HL-60 (cell line): Measurements from ENCODE around the gene ATG10.
"Not testable (repeated sequence)": the region's sequence is repeated elsewhere in the genome, so short reads cannot be mapped to it uniquely, and the experiment has no call there.

ENCODE experiments used
- DNase-seq, 2 experiments: peaks; one replicate each; pipeline ENCODE4 v3.0.0-alpha.2; 2010 to 2020; ENCODE audit warnings: low read depth in 1 of 2, low spot score in 1 of 2
- H3K27ac ChIP-seq: fragments of 250-450 bp; sonication (Bioruptor Pico); replicated peaks from 2 replicates; pipeline ENCODE4 v1.5.1; 2020; ENCODE audit warnings: mild to moderate bottlenecking, moderate library complexity
- H3K27me3 ChIP-seq: fragments of 250-450 bp; sonication (Bioruptor Pico); 2 replicates; pipeline ENCODE4 v1.5.1; 2021; ENCODE audit warnings: mild to moderate bottlenecking, moderate library complexity; ENCODE audit not compliant: insufficient read depth, poor library complexity, severe bottlenecking
- H3K4me3 ChIP-seq: replicated peaks from 2 replicates; pipeline ENCODE4 v1.5.1; 2011; ENCODE audit warnings: mild to moderate bottlenecking, control low read depth, low read length; ENCODE audit not compliant: insufficient read depth
- GABPA ChIP-seq: IDR thresholded peaks from 2 replicates; pipeline ENCODE4 v1.6.1; 2012; ENCODE audit warnings: low read depth
- POLR2AphosphoS5 ChIP-seq: IDR thresholded peaks from 2 replicates; pipeline ENCODE4 v1.6.1; 2012; ENCODE audit warnings: low read depth
- SPI1 ChIP-seq: IDR thresholded peaks from 2 replicates; pipeline ENCODE4 v1.6.1; 2012; ENCODE audit warnings: low read depth, mild to moderate bottlenecking, borderline replicate concordance
- TF ChIP-seq, protein P1 (sequence below): IDR thresholded peaks from one replicate; pipeline ENCODE4 v1.5.1; 2011; ENCODE audit warnings: low read length, control low read depth, inconsistent platforms; ENCODE audit not compliant: insufficient read depth
- TF ChIP-seq, protein P2 (sequence below): IDR thresholded peaks from 2 replicates; pipeline ENCODE4 v1.6.1; 2012; ENCODE audit warnings: low read depth; ENCODE audit not compliant: insufficient replicate concordance

ATG10 gene

DNA sequence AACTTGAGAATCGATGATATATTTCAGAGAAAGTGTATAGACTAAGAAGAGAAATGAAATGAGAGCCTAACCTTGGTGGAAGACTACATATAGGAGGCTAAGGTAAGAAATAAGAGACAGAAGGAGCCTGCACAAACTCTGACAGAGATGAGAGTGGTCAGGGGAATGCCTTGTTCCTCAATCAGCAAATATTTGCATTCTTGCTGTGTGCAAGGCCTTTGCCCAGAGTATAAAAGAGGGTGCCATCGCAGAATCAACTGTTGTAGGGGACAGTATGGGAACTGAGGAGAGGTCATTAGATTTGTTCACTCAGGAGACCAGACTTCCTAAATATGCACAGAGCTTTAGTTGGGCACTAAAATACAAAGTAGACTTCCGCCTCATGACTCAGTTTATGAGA lies 137.2 kb downstream of the ATG10 start:
- H3K27ac ChIP-seq = no peak overlapping the region

DNA sequence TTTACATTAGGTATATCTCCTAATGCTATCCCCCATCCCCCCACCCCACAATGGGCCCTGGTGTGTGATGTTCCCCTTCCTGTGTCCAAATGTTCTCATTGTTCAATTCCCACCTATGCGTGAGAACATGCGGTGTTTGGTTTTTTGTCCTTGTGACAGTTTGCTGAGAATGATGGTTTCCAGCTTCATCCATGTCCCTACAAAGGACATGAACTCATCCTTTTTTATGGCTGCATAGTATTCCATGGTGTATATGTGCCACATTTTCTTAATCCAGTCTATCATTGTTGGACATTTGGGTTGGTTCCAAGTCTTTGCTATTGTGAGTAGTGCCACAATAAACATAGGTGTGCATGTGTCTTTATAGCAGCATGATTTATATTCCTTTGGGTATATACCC lies 138.1 kb downstream of the ATG10 start:
- H3K27me3 ChIP-seq, H3K27ac ChIP-seq, DNase-seq, H3K4me3 ChIP-seq: not testable (repeated sequence)

More for the DNA sequence above, 137.2 kb downstream of the ATG10 start:
- no peak for DNase-seq
- no peak overlapping the region for H3K4me3 ChIP-seq
- no peaks in the 10 kb centered on the region for H3K27me3 ChIP-seq
- TF ChIP-seq GABPA = no peak
- TF ChIP-seq, protein P1, sequence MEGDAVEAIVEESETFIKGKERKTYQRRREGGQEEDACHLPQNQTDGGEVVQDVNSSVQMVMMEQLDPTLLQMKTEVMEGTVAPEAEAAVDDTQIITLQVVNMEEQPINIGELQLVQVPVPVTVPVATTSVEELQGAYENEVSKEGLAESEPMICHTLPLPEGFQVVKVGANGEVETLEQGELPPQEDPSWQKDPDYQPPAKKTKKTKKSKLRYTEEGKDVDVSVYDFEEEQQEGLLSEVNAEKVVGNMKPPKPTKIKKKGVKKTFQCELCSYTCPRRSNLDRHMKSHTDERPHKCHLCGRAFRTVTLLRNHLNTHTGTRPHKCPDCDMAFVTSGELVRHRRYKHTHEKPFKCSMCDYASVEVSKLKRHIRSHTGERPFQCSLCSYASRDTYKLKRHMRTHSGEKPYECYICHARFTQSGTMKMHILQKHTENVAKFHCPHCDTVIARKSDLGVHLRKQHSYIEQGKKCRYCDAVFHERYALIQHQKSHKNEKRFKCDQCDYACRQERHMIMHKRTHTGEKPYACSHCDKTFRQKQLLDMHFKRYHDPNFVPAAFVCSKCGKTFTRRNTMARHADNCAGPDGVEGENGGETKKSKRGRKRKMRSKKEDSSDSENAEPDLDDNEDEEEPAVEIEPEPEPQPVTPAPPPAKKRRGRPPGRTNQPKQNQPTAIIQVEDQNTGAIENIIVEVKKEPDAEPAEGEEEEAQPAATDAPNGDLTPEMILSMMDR = no peak
- no peak for TF ChIP-seq SPI1
- TF ChIP-seq, protein P2, sequence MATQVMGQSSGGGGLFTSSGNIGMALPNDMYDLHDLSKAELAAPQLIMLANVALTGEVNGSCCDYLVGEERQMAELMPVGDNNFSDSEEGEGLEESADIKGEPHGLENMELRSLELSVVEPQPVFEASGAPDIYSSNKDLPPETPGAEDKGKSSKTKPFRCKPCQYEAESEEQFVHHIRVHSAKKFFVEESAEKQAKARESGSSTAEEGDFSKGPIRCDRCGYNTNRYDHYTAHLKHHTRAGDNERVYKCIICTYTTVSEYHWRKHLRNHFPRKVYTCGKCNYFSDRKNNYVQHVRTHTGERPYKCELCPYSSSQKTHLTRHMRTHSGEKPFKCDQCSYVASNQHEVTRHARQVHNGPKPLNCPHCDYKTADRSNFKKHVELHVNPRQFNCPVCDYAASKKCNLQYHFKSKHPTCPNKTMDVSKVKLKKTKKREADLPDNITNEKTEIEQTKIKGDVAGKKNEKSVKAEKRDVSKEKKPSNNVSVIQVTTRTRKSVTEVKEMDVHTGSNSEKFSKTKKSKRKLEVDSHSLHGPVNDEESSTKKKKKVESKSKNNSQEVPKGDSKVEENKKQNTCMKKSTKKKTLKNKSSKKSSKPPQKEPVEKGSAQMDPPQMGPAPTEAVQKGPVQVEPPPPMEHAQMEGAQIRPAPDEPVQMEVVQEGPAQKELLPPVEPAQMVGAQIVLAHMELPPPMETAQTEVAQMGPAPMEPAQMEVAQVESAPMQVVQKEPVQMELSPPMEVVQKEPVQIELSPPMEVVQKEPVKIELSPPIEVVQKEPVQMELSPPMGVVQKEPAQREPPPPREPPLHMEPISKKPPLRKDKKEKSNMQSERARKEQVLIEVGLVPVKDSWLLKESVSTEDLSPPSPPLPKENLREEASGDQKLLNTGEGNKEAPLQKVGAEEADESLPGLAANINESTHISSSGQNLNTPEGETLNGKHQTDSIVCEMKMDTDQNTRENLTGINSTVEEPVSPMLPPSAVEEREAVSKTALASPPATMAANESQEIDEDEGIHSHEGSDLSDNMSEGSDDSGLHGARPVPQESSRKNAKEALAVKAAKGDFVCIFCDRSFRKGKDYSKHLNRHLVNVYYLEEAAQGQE = no peak
- TF ChIP-seq POLR2AphosphoS5 = no peak

DNA sequence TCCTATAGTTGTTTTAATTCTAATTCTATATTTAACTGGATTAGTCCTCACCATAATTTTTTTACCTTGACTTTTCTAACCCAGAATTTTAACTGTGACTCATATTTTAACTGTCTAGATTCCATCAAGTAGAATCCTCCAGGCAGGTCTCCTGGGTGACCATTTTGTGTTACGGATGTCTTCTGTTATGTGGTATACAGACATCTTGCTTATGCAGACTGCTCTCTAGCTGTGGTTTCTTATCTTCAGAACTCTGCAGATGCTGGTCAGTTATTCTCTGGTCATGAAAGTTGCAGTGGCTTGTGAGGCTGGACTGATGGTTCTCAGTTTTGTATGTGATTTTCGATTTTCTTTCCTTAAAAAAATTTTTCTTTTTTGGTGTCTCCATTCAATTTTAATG lies 139.4 kb downstream of the ATG10 start:
- Histone ChIP-seq H3K4me3 (no peak overlapping the region), H3K27ac (no peak overlapping the region)
- no peak for TF ChIP-seq SPI1
- TF ChIP-seq, protein P2 = no peak
- no peak for TF ChIP-seq POLR2AphosphoS5
- TF ChIP-seq GABPA = no peak

DNA sequence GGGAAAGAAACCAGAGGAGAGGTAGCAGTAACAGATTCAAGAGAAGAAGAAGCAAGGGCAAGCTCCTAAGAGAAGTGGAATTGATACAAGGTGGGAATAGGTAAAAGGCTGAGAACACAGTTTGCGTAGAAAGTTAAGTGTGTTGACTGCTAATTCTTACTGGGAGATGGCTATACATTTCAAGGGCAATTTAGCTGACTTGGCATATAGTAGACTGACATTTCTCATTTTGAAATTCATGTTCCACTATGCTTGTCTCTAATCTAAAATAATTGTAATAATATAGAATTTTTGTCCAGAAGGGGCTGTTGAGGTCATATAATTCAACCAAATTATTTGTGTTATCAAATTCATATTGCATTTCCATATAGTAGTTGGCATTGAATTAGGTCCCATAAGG lies 144.0 kb downstream of the ATG10 start:
- TF ChIP-seq POLR2AphosphoS5 = no peak
- TF ChIP-seq SPI1 = no peak
- TF ChIP-seq, protein P2 = no peak
- no peak for TF ChIP-seq GABPA
- TF ChIP-seq, protein P1 = no peak
- Histone ChIP-seq H3K27me3 (no peaks in the 10 kb centered on the region), H3K27ac (no peak overlapping the region), H3K4me3 (no peak overlapping the region)
- no peak for DNase-seq

More for the DNA sequence above, 139.4 kb downstream of the ATG10 start:
- DNase-seq = no peak
- no peaks in the 10 kb centered on the region for H3K27me3 ChIP-seq
